Vagina (tissue), 2 donors: ENCODE measurements around the gene SESTD1.

Source experiments
- CTCF ChIP-seq, 3 experiments: fragments of 450-650 bp in 2 of 3; fragments of 200-600 bp in 1 of 3; sonication (generic) in 1 of 3; IDR thresholded peaks; one replicate each; pipeline ENCODE4 v1.5.1; 2017 to 2019; ENCODE audit warnings: antibody characterized with exemption in 3 of 3, mild to moderate bottlenecking in 2 of 3, moderate library complexity in 2 of 3
- POLR2A ChIP-seq, 2 donors: fragments of 450-650 bp; IDR thresholded peaks; one replicate each; pipeline ENCODE4 v1.6.1; 2017; ENCODE audit warnings: antibody characterized with exemption in 2 of 2, mild to moderate bottlenecking in 2 of 2, moderate library complexity in 2 of 2

GRCh38 chr2:179181002-179181401, 83.6 kb downstream of the SESTD1 start:
- TF ChIP-seq CTCF (IDR thresholded peaks at IDR 0.05) (no peak), POLR2A (IDR thresholded peaks at IDR 0.05) (no peak)
